Measurements from ENCODE around the gene SYP.
A peak's percentile ranks its signal among the peaks of the same experiment; 100 is the strongest.

The SYP gene

DNA sequence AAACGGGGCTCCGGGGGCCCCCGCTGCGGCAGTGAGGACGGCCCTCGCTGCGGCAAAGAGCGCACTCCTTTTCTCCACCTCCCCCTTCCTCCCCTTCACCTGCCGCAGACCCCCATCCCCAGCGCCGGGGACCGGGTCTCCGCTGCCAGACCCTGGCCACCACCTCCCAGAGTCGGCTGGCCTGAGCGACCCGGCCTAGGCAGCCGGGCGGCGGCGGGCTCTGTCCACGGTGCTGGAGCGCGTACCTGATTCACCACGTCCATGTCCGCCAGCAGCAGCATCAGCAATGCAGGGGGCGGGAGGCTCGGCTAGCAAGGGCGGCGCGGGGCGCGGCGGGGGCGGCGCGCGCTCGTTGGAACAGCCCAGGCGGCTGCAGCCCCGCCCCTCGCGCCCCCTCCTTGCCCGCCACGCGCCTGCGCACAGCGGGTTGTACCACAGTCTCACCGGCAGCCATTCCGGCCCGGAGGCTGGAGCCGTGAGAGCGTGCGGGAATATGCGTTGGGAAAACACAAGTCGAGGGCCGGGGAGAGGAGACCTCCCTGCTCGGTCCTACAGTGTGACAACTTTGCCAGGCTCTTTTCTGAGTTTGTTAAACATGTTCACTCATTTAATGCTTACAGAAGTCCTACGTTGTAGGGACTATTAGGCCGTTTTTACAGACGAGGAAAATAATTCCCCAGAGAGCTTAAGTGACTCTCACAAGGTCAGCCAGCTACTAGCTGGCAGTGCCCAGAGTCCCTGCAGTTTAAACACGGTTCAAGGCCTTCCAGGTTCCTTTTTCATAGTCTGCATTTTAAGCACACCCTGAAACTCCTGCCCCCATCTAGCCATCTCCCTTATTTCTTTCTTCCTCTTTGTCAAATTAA, at the start of gene SYP:
Gene SYP, minus strand, starts transcription at position 288 of the 866 bp plus-strand sequence. Its CDS starts 7 bp downstream, at position 281.
- peak; percentile 78 to 80 for DNase-seq (ENCODE audit: low read depth in 2 of 2)

GRCh38 chrX:49249616-49250015, 49.6 kb upstream of the SYP start:
- DNase-seq (ENCODE audit: low read depth in 2 of 2), result no peak

DNA sequence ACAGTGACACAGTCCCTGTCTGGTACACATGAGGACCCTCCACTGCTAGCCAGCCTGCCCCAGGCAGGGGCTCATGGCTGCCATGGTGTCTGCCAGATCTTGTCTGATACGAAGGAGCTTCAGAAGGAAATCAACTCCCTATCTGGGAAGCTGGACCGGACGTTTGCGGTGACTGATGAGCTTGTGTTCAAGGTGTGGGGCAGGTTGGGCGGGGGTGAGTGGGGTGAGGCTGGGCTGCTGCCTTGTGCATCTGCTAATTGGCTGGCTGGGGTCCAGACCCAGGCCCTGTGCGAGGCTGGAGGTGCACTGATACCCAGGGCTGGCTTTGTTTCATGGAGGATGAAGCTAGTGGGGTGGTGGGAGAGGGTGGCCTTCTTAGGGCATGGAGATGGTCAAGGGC, 49.1 kb upstream of the SYP start:
- DNase-seq (ENCODE audit: low read depth in 2 of 2), result no peak

DNA sequence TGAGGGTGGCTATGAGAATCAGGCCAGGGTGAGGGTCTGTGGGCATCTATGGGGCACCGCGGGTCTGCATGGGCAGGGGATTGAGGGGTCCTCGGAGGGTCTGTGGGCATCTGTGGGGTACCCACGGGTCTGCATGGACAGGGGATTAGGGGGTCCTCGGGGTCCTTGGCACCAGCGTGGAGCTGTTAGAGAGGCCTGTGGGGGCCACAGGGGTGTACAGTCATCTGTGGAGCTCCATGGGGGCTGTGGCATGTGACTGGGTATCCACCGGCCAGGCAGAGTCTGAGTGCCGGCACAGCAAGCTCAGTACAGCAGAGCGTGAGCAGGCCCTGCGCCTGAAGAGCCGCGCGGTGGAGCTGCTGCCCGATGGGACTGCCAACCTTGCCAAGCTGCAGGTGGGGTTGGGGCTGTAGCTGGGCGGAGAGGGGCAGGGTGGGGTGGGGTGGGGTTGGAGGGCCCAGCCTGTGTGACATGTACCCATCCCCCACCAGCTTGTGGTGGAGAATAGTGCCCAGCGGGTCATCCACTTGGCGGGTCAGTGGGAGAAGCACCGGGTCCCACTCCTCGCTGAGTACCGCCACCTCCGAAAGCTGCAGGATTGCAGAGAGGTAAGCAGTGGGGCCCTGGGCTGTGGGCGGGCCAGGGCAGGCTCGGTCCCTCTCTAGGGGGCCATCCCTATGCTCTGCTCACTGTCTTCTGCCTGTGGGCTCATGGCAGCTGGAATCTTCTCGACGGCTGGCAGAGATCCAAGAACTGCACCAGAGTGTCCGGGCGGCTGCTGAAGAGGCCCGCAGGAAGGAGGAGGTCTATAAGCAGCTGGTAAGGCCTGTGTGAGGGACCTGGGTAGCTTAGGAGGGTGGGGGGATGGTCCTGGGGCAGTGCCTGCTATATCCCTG, 48.2 kb upstream of the SYP start:
- DNase-seq (ENCODE audit: low read depth in 2 of 2), result no peak

DNA sequence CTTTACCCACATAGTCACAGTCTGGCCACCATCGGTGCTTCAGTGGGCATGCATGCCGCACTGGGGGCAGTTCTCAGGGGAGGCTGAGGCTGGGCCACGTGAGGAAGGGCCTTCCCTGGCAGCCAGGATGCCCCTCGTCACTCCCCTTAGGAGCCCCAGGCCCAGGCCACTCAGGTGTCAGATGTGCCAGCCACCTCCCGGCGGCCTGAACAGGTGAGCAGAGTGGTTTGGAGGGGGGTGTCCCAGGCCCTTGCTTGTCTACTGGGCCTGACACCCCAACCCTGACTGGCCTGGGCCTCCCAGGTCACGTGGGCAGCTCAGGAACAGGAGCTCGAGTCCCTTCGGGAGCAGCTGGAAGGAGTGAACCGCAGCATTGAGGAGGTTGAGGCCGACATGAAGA, 47.4 kb upstream of the SYP start:
- no peak for DNase-seq (ENCODE audit: low read depth in 2 of 2)

DNA sequence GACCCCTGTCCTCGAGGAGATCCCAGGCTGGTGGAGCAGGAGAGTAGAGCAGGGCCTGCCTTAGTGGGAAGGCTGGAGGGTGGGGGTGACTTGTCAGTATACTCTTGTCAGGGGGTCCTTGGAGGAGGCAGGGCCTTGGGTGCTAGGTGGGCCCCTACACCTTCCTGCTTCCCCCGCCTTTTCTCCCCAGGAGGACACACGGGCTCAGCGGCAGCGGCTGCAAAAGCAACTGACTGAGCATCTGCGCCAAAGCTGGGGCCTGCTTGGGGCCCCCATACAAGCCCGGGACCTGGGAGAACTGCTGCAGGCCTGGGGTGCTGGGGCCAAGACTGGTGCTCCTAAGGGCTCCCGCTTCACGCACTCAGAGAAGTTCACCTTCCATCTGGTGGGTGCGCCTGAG, 46.5 kb upstream of the SYP start:
- DNase-seq (ENCODE audit: low read depth in 2 of 2), result no peak

- no peak for DNase-seq (ENCODE audit: low read depth in 2 of 2)
Observed at GRCh38 chrX:49244207-49244606, 44.2 kb upstream of the SYP start.

DNA sequence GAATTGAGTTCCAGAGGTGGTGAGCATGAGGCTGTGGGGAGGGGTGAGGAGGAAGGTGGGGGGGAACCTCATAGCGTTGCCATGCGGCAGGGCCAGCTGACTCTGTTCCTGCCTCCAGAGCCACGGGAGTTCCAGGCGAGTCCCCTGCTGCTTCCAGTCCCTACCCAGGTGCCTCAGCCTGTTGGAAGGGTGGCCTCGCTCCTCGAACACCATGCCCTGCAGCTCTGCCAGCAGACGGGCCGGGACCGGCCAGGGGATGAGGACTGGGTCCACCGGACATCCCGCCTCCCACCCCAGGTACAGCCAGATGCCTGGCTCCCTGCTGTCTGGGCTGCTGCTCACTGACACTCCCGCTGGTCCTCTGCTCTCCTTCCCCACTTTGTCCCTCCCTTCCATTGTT, 43.2 kb upstream of the SYP start:
- no peak for DNase-seq (ENCODE audit: low read depth in 2 of 2)

GRCh38 chrX:49242545-49243066, 42.6 kb upstream of the SYP start:
- DNase-seq (ENCODE audit: low read depth in 2 of 2), result no peak

DNA sequence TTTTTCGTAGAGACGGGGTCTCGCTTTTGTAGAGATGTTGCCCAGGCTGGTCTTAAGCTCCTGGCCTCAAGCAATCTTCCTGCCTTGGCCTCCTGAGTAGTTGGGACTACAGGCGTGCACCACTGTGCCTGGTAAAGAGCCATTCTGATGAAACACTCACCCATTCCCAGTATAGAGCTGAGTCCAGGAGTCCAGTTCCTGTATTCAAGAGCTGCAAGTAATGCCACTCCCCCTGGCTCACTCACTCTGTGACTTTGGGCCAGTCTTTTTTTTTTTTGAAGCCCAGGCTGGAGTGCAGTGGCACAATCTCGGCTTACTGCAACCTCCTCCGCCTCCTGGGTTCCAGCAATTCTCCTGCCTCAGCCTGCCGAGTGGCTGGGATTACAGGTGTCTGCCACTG, 38.7 kb upstream of the SYP start:
- DNase-seq (ENCODE audit: low read depth in 2 of 2), result no peak

GRCh38 chrX:49237060-49237459, 37.1 kb upstream of the SYP start:
- no peak for DNase-seq (ENCODE audit: low read depth in 2 of 2)

- DNase-seq (ENCODE audit: low read depth in 2 of 2), result no peak
Observed at GRCh38 chrX:49233887-49234555, 34.0 kb upstream of the SYP start.

DNA sequence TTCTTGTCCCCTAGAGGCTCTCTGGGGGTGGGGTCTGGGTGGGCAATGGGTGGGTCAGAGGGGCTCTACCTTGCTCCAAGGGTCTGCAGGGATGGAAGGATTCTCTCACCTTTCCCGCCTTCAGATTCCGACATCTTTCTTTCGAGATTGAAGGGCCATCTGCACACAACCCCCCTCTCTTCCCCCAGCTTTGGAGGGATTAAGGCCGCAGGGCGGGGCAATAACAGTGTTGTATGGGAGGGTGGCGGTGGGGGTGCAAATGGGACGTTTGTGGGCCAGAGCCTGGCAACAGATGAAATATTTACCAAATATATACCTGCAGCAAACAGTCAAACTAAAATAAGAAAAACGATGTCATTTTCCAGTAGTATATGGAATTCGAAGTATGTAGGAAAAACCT, 33.2 kb upstream of the SYP start, which contains the start of gene CACNA1F:
Gene CACNA1F, minus strand, starts transcription at position 165 of the 400 bp plus-strand sequence. Its CDS starts 31 bp downstream, at position 134.
- DNase-seq (ENCODE audit: low read depth in 2 of 2), result no peak

GRCh38 chrX:49232525-49232924, 32.5 kb upstream of the SYP start:
- DNase-seq (ENCODE audit: low read depth in 2 of 2), result no peak

DNA sequence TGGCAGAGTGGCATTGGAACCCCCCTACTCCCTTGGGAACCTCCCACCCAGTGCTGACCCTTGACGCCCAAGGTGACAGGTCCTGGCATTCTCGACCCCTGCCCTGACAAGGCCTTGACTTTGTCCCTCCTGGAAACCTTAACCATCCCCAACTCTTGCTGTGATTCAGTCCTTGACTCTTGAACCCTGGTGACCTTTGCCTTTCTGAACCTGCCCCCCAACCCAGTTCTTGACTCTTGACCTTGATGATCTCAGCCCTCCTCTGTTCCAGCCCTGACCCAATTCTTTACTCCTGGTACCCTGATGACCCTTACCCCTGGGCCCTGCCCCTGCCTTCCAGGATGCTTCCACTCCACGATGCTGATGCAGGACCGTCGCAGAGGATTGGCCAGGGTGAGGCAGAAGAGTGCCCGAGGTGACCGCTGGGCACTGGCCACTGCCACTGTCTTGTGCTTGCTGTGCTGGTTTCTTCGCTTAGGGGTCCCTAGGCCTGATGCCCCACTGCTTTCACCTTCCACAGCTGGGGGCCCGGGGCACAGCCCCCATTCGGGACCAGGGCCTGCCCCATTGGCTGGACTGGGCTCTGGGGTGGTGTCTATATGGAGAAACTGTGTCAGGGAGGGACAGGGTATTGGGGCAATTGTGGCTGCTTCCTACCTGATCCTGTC, 31.5 kb upstream of the SYP start:
- no peak for DNase-seq (ENCODE audit: low read depth in 2 of 2)

DNA sequence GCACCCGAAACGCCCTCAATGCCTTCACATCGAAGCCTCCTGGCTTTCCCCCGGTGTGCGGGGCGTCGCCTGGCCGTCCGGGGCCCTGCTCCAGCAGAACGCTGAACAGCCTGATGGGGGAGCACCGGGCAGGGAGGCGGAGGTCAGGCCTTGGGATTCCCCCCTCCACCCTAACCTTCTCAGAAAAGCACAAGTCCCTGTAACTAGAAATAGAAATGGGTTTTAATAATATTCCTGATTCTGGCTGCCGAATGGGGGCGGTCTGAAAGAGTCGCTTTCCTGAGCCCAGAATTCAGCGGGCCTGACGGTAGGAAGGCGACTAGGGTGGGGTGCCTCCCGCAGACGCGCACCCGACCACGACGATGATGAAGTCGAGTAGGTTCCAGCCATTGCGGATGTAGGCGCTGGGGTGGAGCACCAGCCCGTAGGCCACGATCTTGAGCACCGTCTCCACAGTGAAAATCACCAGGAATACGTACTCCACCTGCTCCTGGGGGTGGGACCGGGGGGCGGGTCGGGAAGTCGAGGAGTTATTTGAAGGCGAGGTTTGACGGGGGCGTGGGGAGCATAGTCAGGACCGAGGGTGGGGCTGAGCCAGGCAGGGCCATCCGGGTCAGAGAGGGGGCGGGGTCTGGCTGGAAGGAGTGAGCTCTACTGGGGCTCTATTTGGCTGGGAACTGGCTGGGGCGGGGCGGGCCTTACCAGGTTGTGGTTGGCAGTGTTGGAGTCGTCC, 30.7 kb upstream of the SYP start:
- DNase-seq (ENCODE audit: low read depth in 2 of 2), result peak; percentile 47 to 58

DNA sequence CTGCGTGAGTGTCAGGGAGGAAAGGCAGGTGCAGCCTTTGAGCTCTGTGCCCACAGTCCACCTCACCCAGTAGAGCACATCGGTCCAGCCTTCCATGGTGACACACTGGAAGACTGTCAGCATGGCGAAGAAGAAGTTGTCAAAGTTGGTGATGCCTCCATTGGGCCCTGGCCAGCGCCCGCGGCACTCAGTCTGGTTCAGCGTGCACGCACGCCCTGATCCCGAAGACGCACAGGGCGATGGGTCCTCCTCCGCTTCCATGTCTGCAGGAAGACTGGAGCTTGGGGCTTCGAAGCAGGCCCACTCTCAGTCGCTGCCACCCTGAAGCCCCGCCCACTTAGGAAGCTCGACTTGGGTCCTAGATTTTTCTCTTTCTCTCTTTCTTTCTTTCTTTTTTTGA, 28.2 kb upstream of the SYP start:
- no peak for DNase-seq (ENCODE audit: low read depth in 2 of 2)

DNA sequence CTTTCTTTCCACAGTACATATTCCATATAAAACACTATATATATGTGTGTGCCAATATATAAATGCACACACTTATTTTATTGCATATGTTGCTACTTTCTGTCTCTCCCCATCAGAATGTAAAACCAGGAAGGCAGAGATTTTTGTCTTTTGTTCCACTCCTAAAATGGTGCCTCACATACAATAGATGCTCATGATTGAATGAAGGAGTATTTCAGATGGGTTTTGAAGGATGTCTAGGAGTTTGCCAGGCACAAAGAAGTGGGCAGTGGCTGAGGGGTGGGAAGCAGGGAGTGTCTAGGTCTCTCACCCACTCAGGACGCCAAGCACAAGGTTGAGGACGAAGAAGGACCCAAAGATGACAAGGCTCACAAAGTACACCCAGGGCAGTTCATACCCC, 27.7 kb upstream of the SYP start:
- DNase-seq (ENCODE audit: low read depth in 2 of 2), result no peak

GRCh38 chrX:49226946-49227345, 27.0 kb upstream of the SYP start:
- DNase-seq (ENCODE audit: low read depth in 2 of 2), result no peak

DNA sequence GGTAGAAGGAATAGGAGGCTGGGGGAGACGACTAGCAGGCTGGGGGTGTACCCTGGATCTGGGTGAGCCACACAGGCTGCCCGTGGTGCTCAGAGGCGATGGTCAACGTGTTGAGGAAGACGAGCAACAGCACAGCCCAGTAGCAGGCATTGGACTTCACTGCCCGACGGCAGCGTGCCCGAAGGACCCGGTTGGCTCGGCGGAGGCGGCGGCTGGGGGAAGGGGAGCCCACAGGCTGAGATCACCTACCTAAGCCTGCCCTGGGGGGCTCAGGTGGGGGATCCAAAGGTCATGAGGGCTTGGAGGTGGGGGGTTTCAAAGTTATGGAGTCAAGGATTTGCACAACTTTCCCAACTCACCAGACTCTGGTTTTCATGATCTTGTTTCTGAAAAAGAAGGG, 25.9 kb upstream of the SYP start:
- no peak for DNase-seq (ENCODE audit: low read depth in 2 of 2)

GRCh38 chrX:49221868-49222267, 21.9 kb upstream of the SYP start:
- no peak for DNase-seq (ENCODE audit: low read depth in 2 of 2)

Data from stimulated activated CD8-positive, alpha-beta memory T cell treated with anti-CD3 and anti-CD28 coated beads, Interleukin-2, amount 100 ng/mL, for 48 hours (primary cell).